ENCODE measurements around the gene SYNE3.
"Not testable (repeated sequence)": the region's sequence is repeated elsewhere in the genome, so short reads cannot be mapped to it uniquely, and the experiment has no call there.

SYNE3 gene

DNA sequence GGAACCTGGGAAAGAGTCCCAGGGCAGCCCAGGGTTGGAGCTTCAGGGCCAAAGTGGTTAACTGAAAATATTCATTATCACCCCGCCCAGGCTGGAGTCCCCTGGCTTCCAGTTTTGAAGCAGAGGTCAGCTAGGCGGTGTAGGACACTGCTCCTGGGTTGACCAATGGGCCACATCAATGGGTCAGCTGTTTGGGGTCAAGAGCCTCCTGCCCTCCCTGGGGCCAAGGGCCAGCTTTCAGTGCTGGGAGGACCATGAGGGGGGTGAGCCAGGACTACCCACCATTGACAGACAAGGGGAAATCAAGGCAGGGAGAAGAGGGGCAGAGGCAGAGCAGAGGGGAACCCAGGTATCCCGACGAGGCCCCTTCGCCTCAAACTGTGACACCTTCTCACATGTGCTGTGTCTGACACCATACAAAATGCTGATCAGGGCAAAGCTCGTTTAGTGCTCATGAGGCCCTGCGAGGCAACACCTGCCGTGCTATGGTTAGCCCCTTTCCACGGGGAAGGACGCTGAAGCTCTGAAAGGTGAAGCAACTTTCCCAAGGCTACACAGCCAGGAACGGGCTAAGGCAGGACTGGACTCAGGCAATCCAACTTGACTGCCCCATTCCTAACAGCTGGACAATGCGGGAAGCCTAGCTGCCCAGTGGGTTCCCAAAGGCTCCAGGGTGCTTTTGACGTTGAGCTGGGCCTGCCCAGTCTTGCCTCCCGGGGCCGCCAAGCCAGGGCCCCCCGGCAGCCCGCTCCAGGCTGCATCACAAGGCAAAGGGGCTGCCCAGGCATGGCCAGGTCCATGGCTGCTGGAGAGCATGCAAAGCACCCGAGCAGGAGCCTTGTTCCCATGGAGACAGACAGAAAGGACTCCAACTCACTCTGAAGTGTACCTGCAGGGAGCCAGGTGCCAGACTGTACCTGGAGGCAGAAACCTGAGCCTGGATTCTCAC is 2.0 kb downstream of the SYNE3 start:
- Histone ChIP-seq H3K27me3 (ENCODE audit: control insufficient read depth, insufficient read depth, low read length, poor library complexity, severe bottlenecking) (peaks cover 40% of the 10 kb centered on the region), H3K27ac (ENCODE audit: insufficient read depth, low read depth, low read length, poor library complexity, severe bottlenecking) (no peak overlapping the region), H3K36me3 (ENCODE audit: control insufficient read depth, insufficient read depth, low read length) (no peaks in the 10 kb centered on the region), H3K9me3 (ENCODE audit: control insufficient read depth, low read length) (no peaks in the 10 kb centered on the region), H3K4me1 (ENCODE audit: control insufficient read depth, insufficient read depth, low read length) (peaks cover 24% of the 10 kb centered on the region), H3K4me3 (ENCODE audit: insufficient read depth, low read depth, low read length) (no peak overlapping the region)
- WGBS, 2 experiments: 80 to 82% methylated on average over 18 of the region's 18 CpGs

DNA sequence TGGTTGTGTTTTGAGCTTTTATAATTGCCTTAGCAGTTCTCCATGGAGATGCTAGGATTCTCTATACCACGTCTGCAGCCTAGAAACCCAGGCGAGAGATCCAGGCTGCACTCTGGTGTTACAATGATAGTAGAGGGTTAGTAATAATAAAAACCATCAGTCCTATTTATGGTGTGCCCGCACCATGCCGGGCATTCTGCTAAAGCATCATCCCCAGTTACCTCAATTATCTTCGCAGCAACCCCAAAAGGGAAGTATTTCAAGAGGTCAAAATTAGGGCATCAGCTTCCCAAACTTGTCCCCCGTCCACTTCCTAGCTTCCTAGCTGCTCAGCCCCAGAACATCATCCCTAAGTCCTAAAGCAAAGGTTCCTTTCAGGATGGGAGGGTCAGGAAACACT is 3.2 kb downstream of the SYNE3 start:
- H3K36me3 ChIP-seq (ENCODE audit: control insufficient read depth, insufficient read depth, low read length): no peaks in the 10 kb centered on the region
- no peak overlapping the region for H3K4me3 ChIP-seq (ENCODE audit: insufficient read depth, low read depth, low read length)
- WGBS, 2 experiments: 92 to 94% methylated on average over 6 of the region's 6 CpGs
- no peaks in the 10 kb centered on the region for H3K9me3 ChIP-seq (ENCODE audit: control insufficient read depth, low read length)
- H3K27me3 ChIP-seq (ENCODE audit: control insufficient read depth, insufficient read depth, low read length, poor library complexity, severe bottlenecking): peaks cover 35% of the 10 kb centered on the region
- no peak overlapping the region for H3K27ac ChIP-seq (ENCODE audit: insufficient read depth, low read depth, low read length, poor library complexity, severe bottlenecking)
- peaks cover 24% of the 10 kb centered on the region for H3K4me1 ChIP-seq (ENCODE audit: control insufficient read depth, insufficient read depth, low read length)

DNA sequence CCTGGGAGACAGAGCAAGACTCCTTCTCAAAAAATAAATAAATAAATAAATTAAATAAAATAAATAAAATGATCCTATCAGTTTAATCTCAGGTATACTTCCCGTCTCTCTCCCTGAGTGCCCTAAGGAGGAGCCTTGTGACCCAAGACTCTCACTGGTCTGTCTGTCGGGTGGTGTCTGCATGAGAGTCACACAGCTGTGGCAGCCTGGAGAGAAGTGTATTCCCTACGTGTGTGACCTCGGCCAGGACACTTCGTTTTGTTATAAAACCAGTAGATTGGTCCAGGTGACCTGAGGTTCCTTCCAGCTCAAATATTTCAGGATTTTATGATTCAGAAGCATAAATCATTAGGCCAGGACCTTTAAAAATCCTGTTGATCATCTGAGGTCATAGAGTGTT is 4.8 kb downstream of the SYNE3 start:
- Histone ChIP-seq H3K4me3 (ENCODE audit: insufficient read depth, low read depth, low read length) (no peak overlapping the region), H3K4me1 (ENCODE audit: control insufficient read depth, insufficient read depth, low read length) (peaks cover 17% of the 10 kb centered on the region), H3K9me3 (ENCODE audit: control insufficient read depth, low read length) (no peaks in the 10 kb centered on the region), H3K36me3 (ENCODE audit: control insufficient read depth, insufficient read depth, low read length) (no peaks in the 10 kb centered on the region), H3K27ac (ENCODE audit: insufficient read depth, low read depth, low read length, poor library complexity, severe bottlenecking) (no peak overlapping the region), H3K27me3 (ENCODE audit: control insufficient read depth, insufficient read depth, low read length, poor library complexity, severe bottlenecking) (peaks cover 19% of the 10 kb centered on the region)
- 86 to 93% methylated on average over 5 of the region's 5 CpGs for WGBS, 2 experiments

DNA sequence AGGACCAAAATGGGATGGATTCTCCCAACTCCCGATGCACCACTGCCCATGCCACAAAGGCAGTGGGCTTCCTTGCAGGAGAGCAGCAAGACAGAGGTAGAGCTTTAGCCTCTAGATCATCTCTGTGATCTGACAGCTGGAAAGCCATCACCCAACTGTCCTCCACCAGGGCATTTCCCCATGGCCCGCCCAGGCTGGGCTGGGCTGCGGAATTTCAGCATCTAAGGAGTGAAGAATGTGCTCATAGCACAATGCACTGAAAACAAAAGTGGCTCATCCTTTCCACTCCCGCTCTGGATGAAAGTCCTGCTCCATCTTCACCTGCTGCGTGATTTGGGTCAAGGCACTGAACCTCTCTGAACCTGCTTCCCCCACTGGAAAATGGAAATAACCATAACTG is 5.6 kb downstream of the SYNE3 start:
- peaks cover 10% of the 10 kb centered on the region for H3K27me3 ChIP-seq (ENCODE audit: control insufficient read depth, insufficient read depth, low read length, poor library complexity, severe bottlenecking)
- H3K9me3 ChIP-seq (ENCODE audit: control insufficient read depth, low read length): no peaks in the 10 kb centered on the region
- no peak overlapping the region for H3K27ac ChIP-seq (ENCODE audit: insufficient read depth, low read depth, low read length, poor library complexity, severe bottlenecking)
- 86 to 89% methylated on average over 5 of the region's 5 CpGs for WGBS, 2 experiments
- peaks cover 15% of the 10 kb centered on the region for H3K4me1 ChIP-seq (ENCODE audit: control insufficient read depth, insufficient read depth, low read length)
- no peak overlapping the region for H3K4me3 ChIP-seq (ENCODE audit: insufficient read depth, low read depth, low read length)
- no peaks in the 10 kb centered on the region for H3K36me3 ChIP-seq (ENCODE audit: control insufficient read depth, insufficient read depth, low read length)

DNA sequence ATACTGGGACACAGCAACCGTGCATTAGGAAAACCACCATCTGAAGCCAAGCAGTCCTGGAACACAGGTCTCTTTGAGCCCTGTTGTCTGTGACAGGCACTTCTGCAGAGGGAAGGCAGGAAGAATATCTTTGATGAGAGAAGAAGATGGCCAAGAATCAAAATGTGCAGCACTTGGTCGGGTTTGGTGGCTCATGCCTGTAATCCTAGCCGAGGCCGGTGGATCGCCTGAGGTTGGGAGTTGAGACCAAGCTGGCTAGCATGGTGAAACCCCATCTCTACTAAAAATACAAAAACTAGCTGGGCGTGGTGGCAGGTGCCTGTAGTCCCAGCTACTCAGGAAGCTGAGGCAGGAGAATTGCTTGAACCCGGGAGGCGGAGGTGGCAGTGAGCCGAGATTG is 6.1 kb downstream of the SYNE3 start:
- not testable (repeated sequence) for H3K4me3 ChIP-seq (ENCODE audit: insufficient read depth, low read depth, low read length); H3K27ac ChIP-seq (ENCODE audit: insufficient read depth, low read depth, low read length, poor library complexity, severe bottlenecking); H3K9me3 ChIP-seq (ENCODE audit: control insufficient read depth, low read length); H3K36me3 ChIP-seq (ENCODE audit: control insufficient read depth, insufficient read depth, low read length); H3K27me3 ChIP-seq (ENCODE audit: control insufficient read depth, insufficient read depth, low read length, poor library complexity, severe bottlenecking)
- 89 to 90% methylated on average over 9 of the region's 9 CpGs for WGBS, 2 experiments
- H3K4me1 ChIP-seq (ENCODE audit: control insufficient read depth, insufficient read depth, low read length): peaks cover 11% of the 10 kb centered on the region

DNA sequence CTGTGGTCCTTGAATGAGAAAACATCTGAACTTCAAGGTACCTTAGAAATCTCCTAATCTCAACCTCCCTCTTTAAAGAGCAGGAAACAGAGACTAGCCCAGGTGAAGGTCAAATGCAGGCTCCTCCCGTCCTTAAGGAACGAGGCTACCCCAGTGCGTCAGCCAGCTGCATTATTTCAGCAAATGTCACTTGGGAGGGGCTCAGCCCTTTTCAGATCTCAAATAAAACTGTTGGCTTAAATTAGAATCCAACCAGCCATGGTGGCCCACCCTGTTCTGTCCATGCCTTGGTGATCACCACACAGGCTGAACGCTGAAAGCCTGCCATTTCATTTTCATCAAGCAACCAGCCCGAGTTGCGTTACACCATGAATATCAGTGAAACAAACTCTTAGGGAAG is 7.0 kb downstream of the SYNE3 start:
- WGBS, 2 experiments: 93 to 96% methylated on average over 6 of the region's 6 CpGs

DNA sequence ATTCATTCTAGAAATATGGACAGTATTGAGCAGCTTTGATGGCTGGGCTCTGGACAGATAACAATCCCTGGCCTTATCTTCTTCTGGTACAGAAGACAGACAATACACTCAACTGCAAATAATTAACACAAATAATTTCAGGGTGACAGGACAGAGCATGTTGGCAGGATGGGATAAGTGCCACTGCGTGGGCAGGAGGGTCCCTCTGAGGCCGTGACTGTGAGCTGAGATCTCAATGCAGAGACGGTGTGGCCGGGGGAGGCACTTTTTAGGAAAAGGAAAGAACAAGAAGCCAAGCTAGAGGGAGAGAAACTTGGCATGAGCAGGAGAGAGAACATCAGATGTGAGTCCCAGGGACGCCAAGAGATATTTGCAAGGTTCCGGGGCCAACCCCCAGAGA is 8.1 kb downstream of the SYNE3 start:
- Histone ChIP-seq H3K27me3 (ENCODE audit: control insufficient read depth, insufficient read depth, low read length, poor library complexity, severe bottlenecking) (no peaks in the 10 kb centered on the region), H3K27ac (ENCODE audit: insufficient read depth, low read depth, low read length, poor library complexity, severe bottlenecking) (no peak overlapping the region), H3K9me3 (ENCODE audit: control insufficient read depth, low read length) (no peaks in the 10 kb centered on the region), H3K4me3 (ENCODE audit: insufficient read depth, low read depth, low read length) (no peak overlapping the region), H3K4me1 (ENCODE audit: control insufficient read depth, insufficient read depth, low read length) (no peaks in the 10 kb centered on the region), H3K36me3 (ENCODE audit: control insufficient read depth, insufficient read depth, low read length) (no peaks in the 10 kb centered on the region)
- WGBS, 2 experiments: 91 to 93% methylated on average over 6 of the region's 6 CpGs

More for the DNA sequence above, 7.0 kb downstream of the SYNE3 start:
- no peak overlapping the region for H3K4me3 ChIP-seq (ENCODE audit: insufficient read depth, low read depth, low read length)
- no peaks in the 10 kb centered on the region for H3K9me3 ChIP-seq (ENCODE audit: control insufficient read depth, low read length)
- no peaks in the 10 kb centered on the region for H3K27me3 ChIP-seq (ENCODE audit: control insufficient read depth, insufficient read depth, low read length, poor library complexity, severe bottlenecking)
- H3K27ac ChIP-seq (ENCODE audit: insufficient read depth, low read depth, low read length, poor library complexity, severe bottlenecking): no peak overlapping the region
- peaks cover 2% of the 10 kb centered on the region for H3K4me1 ChIP-seq (ENCODE audit: control insufficient read depth, insufficient read depth, low read length)
- no peaks in the 10 kb centered on the region for H3K36me3 ChIP-seq (ENCODE audit: control insufficient read depth, insufficient read depth, low read length)

DNA sequence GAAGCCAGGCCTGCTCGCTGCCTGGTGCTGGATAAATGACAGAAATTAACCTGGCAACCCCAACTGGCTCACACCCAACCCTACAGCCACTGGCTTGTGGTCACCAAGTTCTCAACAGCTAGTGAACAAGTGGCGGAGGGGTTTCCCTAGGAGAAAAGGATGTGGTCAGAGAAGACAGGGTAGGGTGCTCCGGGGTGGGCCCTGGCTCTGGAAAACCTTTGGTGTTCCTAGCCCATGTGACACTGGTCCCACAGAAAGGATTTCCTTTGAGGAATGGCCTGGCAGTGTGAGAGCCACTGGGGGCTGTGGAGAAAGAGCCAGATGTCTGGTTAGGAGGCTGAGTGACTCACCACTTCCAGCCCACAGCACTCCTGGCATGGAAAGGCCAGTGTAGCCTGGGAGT is 8.7 kb downstream of the SYNE3 start:
- Histone ChIP-seq H3K4me1 (ENCODE audit: control insufficient read depth, insufficient read depth, low read length) (no peaks in the 10 kb centered on the region), H3K4me3 (ENCODE audit: insufficient read depth, low read depth, low read length) (no peak overlapping the region), H3K27ac (ENCODE audit: insufficient read depth, low read depth, low read length, poor library complexity, severe bottlenecking) (no peak overlapping the region), H3K36me3 (ENCODE audit: control insufficient read depth, insufficient read depth, low read length) (no peaks in the 10 kb centered on the region), H3K9me3 (ENCODE audit: control insufficient read depth, low read length) (no peaks in the 10 kb centered on the region), H3K27me3 (ENCODE audit: control insufficient read depth, insufficient read depth, low read length, poor library complexity, severe bottlenecking) (no peaks in the 10 kb centered on the region)
- WGBS, 2 experiments: 94 to 96% methylated on average over 3 of the region's 3 CpGs

DNA sequence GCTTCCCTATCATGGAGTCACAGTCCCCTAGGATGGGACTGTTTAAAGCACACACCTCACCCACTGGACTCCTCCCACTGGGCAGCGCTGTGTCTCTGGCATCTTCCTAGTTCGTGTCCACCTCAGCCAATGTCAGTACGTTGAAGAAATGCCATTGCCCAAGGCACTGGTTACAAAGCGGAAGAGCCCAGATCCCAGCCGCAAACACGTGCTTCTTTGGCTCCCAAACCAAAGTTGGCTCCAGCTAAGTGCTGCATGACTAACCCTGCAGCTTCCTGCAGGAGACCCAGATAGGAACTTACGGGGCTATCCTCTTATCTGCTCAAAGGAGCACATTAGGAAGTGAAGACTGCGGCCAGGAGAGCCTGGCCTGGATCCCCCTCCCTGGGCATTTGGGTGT is 9.3 kb downstream of the SYNE3 start:
- no peaks in the 10 kb centered on the region for H3K27me3 ChIP-seq (ENCODE audit: control insufficient read depth, insufficient read depth, low read length, poor library complexity, severe bottlenecking)
- H3K36me3 ChIP-seq (ENCODE audit: control insufficient read depth, insufficient read depth, low read length): no peaks in the 10 kb centered on the region
- H3K4me3 ChIP-seq (ENCODE audit: insufficient read depth, low read depth, low read length): no peak overlapping the region
- WGBS, 2 experiments: 93% methylated on average over 8 of the region's 8 CpGs
- H3K4me1 ChIP-seq (ENCODE audit: control insufficient read depth, insufficient read depth, low read length): no peaks in the 10 kb centered on the region
- H3K27ac ChIP-seq (ENCODE audit: insufficient read depth, low read depth, low read length, poor library complexity, severe bottlenecking): no peak overlapping the region
- H3K9me3 ChIP-seq (ENCODE audit: control insufficient read depth, low read length): no peaks in the 10 kb centered on the region

DNA sequence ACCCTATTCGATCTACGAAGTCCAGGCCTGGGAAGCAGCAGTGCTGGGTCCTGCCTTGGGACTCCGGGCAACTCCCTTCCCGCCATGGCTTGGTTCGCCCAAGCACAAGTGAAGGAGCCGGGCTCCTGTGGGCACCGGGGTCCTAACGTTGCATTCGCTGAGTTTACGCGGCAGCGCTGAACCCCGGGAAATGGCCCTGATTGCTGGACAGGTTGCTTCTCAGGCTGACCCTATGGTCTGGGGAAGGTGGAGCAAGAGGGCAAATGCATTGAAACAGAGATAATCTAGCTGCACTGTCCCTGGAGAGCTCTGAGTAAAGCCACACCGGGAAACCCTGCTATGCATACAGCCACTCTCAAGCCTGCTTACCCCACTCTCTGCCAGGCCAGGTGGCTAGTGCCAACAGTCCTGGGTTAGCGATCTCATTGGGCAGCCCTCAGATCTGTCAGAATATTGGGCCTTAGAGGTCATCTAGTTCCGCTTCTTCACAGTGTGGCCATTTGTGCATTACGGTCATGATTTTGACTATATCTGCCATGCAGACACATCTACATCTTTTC is 11.3 kb downstream of the SYNE3 start:
- Histone ChIP-seq H3K27ac (ENCODE audit: insufficient read depth, low read depth, low read length, poor library complexity, severe bottlenecking) (no peak overlapping the region), H3K27me3 (ENCODE audit: control insufficient read depth, insufficient read depth, low read length, poor library complexity, severe bottlenecking) (no peaks in the 10 kb centered on the region), H3K4me1 (ENCODE audit: control insufficient read depth, insufficient read depth, low read length) (peaks cover 5% of the 10 kb centered on the region), H3K4me3 (ENCODE audit: insufficient read depth, low read depth, low read length) (no peak overlapping the region), H3K9me3 (ENCODE audit: control insufficient read depth, low read length) (no peaks in the 10 kb centered on the region), H3K36me3 (ENCODE audit: control insufficient read depth, insufficient read depth, low read length) (no peaks in the 10 kb centered on the region)
- WGBS, 2 experiments: 89 to 90% methylated on average over 17 of the region's 17 CpGs
